GM21825 (cell line): Measurements from ENCODE around the gene SAMD11.
A peak's percentile ranks its signal among the peaks of the same experiment; 100 is the strongest.
"Not testable (repeated sequence)": the region's sequence is repeated elsewhere in the genome, so short reads cannot be mapped to it uniquely, and the experiment has no call there.

ENCODE experiments used
- ATAC-seq: cut with Tn5 transposase; IDR thresholded peaks from one replicate; pipeline ENCODE4 v1.9.1; 2021; ENCODE audit warnings: mild to moderate bottlenecking, moderate library complexity; ENCODE audit not compliant: unreplicated experiment

SAMD11 gene

GRCh38 chr1:923131-923990 is at the start of gene SAMD11:
Gene SAMD11, plus strand, starts transcription at chr1:923923. Its CDS starts 509 bp downstream, at chr1:924432.
- no peak for ATAC-seq

- not testable (repeated sequence) for ATAC-seq
Measured at GRCh38 chr1:876428-877208, 47.1 kb upstream of the SAMD11 start.

GRCh38 chr1:877209-877986 is 46.3 kb upstream of the SAMD11 start:
- ATAC-seq: not testable (repeated sequence)

GRCh38 chr1:880511-880910 is 43.2 kb upstream of the SAMD11 start:
- ATAC-seq: not testable (repeated sequence)

GRCh38 chr1:880915-881314 is 42.8 kb upstream of the SAMD11 start:
- ATAC-seq: not testable (repeated sequence)

GRCh38 chr1:886311-886710 is 37.4 kb upstream of the SAMD11 start:
- no peak for ATAC-seq

GRCh38 chr1:886760-887159 is 37.0 kb upstream of the SAMD11 start:
- ATAC-seq: no peak

GRCh38 chr1:888297-888696 is 35.4 kb upstream of the SAMD11 start:
- no peak for ATAC-seq

GRCh38 chr1:889774-890173 is 33.9 kb upstream of the SAMD11 start:
- not testable (repeated sequence) for ATAC-seq

GRCh38 chr1:890234-890633 is 33.5 kb upstream of the SAMD11 start:
- not testable (repeated sequence) for ATAC-seq

GRCh38 chr1:890661-891060 is 33.1 kb upstream of the SAMD11 start:
- ATAC-seq: no peak

GRCh38 chr1:897226-897625 is 26.5 kb upstream of the SAMD11 start:
- ATAC-seq: no peak

- not testable (repeated sequence) for ATAC-seq
Measured at GRCh38 chr1:897951-898350, 25.8 kb upstream of the SAMD11 start.

GRCh38 chr1:899636-900317 is 23.9 kb upstream of the SAMD11 start:
- no peak for ATAC-seq

GRCh38 chr1:901108-901859 is 22.4 kb upstream of the SAMD11 start:
- ATAC-seq: no peak

GRCh38 chr1:902802-903201 is 20.9 kb upstream of the SAMD11 start:
- ATAC-seq: no peak

- ATAC-seq: no peak
Measured at GRCh38 chr1:903305-903704, 20.4 kb upstream of the SAMD11 start.

- ATAC-seq: no peak
Measured at GRCh38 chr1:903721-904271, 19.9 kb upstream of the SAMD11 start.

- peak; percentile 45 for ATAC-seq
Measured at GRCh38 chr1:904310-904950, 19.3 kb upstream of the SAMD11 start.
